HG02885 (cell line): ENCODE data around the gene ITGA11.

ENCODE experiments used
- ATAC-seq: cut with Tn5 transposase; IDR thresholded peaks from one replicate; pipeline ENCODE4 v1.9.1; 2021; ENCODE audit warnings: mild to moderate bottlenecking; ENCODE audit not compliant: unreplicated experiment, poor library complexity

ITGA11 gene

DNA sequence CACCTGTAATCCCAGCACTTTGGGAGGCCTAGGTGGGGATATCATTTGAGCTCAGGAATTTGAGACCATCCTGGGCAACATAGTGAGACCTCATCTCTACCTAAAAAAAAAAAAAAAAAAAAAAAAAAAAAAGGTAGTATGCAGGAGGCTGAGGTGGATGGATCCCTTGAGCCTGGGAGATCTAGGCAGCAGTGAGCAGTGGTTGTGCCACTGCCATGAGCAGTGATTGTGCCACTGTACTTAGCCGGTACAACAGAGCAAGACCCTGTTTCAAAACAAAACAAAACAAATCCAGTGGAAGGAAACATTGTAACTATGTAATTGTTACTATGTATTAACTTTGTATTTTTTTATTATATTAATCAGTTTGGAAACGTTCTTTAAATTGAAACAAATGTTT lies 148.6 kb downstream of the ITGA11 start:
- no peak for ATAC-seq

DNA sequence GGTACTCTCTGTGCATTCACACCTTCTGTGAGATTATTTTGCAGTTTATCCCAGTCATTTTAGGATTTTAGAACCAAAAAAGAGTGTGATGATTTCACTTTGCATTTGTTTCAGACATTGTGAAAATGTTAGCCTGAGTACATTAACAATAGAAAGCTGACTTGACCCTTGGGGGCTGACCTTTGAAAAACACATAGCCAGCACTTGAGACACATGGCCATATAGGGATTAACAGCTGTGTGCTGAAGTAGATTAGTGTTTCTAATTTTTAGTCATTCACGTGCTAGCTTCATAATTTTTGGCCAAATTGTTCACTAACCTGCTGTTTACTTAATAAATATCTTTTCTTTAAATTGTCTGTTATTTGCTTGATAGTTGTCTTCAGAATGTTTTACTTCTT lies 151.0 kb downstream of the ITGA11 start:
- ATAC-seq = no peak

DNA sequence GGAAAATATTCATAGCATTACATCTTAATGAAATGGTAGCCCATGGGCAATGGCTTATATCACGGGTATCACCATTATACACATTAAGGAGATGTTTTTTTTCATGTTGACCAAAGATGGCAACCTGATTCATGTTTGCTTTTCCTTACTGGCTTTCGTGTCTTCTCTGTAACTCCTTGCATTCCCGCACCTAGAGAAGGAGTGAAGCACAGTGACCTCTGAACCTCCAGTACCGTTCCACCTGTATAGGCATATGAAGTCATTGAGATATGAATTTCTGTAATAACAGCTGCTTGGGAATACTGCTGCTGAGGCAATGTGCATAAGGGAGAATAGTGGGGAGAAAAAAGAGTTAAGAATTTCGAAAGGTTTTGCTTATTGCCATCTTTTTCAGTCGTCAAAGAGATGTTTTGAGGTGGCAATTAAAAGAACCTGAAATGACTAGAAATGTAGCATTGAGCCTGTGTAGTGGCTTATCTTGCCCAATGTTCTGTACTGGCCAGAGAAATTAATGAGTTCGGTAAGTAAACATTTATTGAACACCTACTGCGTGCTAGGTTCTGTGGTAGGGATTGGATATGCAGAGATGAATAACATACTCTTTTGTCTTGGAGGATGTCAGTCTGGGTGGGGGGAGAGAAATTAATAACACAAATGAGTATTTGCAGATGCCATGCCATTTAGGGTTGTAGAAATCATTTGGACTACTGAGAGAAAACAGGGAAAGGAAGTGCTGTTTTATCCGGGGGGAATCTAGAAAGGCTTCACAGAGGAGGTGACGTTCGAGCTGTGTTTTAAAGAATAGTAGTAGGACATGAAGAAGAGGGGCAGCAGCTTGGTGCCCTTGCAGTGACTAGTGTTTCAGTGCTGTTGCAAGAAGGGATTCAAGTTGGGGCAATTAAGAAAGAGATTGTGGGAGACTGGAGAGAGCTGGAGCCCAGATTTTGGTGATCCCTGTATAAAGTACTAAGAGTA lies 151.9 kb downstream of the ITGA11 start:
- no peak for ATAC-seq

DNA sequence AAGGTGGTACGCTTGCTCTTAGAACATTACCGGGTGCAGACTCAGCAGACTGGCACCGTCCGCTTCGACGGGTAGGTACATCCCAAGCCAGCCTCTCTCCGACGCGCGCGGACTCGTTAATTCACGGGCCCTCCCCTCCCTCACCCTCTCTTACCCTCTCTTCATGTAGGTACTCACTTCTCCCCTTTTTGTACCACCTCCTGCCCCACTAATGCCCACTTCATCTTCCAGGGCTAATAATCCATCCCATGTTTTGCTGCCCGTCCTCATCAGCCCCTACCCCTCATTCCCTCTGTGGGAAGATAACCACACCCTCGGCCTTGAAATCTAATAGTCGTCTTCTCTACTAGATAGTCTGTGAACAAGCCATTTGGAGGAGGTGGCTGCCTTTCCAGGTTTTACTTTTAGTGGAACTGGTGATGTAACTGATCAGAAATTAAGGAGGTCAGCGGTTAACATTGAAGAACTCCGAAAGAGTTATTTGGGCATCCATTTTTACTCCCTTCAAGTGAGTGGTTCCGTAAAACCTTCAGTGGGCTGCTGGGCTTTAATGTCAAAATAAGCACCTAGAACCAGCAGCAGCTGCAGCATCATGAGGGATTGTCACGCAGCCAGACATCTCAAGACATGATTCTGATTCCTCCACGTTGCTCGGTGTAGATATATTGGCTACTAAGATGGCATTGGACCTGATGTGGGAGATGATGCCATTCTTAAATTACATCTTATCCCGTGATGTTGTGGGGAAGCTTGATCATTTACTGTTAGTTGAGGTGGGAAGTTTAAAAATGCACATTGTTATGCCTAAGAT lies 153.2 kb downstream of the ITGA11 start:
- ATAC-seq = no peak

DNA sequence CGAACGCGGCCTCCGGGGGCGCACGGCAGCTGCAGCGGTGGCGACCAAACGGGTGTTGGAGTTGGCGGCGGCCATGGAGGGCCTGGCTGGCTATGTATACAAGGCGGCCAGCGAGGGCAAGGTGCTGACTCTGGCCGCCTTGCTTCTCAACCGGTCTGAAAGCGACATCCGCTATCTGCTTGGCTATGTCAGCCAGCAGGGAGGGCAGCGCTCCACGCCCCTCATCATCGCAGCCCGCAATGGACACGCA lies 153.7 kb downstream of the ITGA11 start:
- no peak for ATAC-seq

DNA sequence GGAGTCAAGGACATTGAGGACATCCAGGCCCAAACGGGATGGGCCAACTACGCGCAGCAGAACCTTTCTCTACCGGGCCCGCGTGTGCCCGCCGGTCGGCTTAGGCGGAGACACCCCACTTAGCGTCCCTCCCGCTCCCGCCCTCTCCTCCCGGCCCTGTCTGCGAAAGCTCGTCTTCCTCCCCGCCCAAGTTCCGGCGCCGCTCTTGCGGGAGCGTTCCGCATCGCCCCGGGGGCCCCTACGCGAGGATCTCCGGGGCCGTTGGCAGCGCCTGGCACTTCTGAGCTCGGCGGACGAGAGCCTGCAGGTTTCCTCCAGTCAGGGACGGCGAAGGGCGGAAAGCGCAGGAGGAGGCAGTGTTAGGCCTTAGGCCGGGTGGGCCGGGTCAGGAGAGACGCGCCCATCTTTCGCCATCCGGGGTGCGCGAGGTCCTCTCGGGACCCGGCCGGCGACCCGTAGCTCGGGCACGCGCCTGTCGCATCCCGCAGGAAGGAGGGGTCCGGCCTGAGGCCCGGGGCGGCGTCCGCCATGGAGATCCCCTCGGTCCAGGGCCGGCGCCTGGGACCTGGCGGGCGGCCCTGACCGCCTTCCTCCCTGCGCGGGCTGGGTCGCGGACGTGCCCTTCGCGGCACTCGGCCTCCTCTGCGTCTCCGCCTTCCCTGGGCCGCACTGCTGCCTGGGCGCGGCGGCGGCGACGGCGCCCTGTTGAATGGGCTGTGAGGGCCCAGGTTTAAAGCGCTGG lies 154.2 kb downstream of the ITGA11 start, which contains the start of gene FEM1B:
TSS of gene FEM1B (plus strand) at position 143 of the 742 bp plus-strand sequence. CDS start 673 bp downstream, outside the sequence.
- peak; percentile 77 for ATAC-seq

DNA sequence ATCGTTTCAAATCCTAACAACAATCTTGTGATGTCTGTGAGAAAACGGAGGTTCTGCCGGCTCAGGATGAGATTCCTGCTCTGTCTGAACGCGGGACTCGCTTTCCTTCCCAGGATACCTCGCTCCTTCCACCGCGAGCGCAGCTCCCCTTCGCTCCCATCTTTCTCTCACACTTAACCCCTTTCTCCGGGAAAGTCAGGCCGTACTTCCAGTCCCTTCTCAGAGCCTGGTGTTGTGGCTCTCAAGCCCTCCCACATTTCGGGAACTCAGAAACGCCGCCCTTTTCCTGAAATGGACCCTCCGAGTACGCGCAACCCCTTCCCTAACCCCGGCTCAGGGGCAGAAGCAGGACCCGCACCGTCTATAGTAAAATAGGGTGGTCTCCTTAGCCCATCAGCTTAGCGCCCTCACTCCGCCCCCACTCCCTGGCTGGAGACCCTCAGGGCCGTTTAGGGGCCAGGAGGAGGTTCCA lies 154.8 kb downstream of the ITGA11 start:
- ATAC-seq = peak; percentile 17

DNA sequence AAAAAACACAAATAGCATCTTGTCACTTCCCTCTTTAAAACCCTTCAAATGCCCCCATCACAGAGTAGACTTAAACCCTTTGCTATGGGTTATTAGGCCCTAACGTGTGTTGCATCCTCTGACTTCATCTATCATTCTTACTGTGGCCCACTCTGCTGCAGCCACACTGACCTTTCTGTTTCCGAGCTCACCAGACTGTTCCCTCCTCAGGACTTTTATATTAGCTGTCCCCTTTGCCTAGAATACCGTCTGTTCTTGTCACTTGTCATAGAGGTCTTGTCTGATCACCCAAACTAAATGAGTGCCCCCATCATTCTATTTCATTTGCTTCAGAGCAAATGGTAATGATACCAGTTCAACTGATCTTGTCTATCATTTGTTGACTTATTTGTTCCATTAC lies 155.3 kb downstream of the ITGA11 start:
- no peak for ATAC-seq

DNA sequence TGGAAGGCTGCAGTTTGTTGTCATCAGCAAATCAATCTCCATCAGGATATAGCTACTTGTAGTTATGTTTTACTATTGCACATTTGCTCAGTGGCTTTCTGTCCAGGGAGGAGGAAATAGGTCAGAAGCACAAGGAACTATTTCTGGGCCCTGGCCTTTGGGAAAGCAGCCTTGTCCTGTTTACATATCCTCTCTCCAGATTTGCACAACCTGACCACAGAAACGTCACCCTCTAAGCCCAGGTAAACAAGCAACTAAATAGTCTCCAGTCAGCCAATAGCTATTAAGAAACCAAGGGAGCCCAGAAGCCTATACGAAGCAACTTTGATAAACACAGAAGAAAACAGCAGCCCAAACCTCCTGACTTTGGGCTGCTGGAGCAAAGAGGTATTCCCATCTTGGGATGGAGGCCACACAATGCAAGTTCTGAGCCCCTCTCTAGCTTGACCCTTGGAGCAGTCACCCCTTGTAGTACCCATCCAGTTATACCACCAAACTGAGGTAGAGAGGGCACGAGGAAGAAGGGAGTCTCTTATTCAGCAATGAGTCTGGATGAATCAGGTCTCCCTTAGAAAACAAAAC lies 156.7 kb downstream of the ITGA11 start:
- ATAC-seq = no peak

DNA sequence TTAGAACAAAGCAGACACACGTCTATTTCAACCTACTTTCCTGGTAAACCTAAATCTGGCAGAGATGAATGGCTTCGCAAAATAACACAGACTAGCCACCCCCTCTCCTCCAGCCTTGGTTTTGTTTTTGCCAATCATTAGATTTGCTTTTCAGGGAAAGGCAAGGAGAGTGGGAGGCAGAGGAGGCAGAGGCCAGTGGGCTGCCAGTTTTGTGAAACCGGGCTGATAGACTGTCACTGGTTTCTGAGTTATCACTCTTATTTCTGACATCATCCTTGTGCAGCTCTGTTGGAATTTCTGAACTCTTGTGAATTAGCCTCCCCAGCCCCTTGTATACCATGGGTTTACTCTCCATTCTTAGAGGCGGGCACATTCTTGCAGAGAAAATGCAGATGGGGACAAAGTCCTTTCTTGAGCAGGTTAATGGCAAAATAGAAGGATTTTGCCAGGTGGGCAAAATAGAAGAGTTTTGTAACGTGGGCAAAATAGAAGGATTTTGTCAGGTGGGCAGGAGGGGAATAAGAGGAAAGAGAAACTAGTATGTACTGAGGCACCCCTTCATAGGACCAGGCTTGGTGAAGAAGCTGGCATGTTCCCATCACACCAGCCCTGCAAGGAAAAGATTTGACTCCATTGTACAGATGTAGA lies 157.6 kb downstream of the ITGA11 start:
- ATAC-seq = no peak

DNA sequence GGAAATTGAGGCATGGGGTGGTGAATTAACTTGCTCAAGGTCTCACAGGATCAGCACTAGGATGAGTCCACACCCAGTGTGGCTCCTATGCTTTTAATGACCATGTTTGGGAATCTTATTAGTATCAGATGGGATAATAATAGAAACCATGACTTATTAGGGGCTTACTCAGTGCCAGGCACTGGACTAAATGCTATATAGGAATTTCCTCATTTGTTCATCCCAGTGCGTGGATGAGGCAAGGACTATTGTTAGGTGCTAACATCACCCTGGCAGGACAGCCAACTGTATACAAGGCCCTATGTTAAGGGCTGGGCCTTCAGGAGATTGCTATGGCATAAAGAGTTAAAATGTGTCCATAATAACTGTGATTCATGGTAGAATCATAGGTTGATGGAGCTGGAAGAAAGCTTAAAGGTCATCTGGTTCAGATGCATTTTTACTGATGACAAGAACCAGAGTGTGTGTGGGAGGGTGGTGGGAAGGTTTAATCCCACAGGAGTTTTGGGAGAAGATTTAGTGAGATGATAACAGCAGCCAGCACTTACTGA lies 159.2 kb downstream of the ITGA11 start:
- ATAC-seq = no peak

DNA sequence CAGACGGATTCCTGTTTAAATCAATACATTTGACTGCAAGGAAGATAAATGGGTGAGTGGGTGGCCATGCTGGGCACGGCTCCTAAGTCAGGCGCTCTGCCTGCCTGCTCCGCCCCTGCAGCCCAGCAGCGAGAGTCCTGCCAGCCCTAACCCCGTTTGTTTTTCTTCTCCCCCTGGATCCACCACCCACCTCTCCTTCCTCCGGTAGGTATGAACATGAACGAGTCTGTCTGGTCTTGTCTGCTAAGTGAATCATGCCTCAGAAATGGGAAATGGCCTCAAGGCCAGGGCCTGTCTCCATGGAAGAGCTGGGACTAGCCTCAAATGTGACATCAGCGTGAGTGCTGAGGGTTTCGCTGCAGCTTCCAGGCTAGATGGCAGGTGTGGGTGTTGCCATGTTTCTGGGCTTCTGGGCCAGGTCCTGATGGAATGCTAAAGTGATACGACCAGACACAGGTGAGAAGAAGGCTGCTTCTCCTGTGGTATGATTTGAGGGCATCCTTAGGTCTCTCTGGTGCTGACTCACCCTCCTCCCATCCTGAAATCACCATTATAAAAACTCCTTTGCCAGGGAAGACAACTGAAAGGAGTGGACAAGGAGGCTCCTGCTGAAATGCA lies 160.0 kb downstream of the ITGA11 start:
- no peak for ATAC-seq

DNA sequence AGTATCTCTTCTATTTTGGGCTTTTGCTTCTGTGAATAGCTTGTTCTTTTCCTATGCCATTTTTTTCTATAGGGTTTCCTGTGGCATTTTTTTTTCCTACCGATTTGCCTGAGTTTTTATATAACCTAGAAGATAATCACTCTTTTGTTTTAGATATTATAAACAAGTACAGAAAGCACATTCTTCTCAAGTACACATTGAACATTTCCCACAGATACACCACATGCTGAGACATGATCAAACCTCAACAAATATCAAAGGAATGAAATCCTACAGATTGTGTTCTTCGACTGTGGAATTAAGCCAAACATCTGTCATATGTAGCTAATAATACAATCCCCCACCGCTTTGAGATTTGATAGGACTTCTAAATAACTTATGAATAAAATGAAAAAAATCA lies 163.6 kb downstream of the ITGA11 start:
- ATAC-seq = no peak

DNA sequence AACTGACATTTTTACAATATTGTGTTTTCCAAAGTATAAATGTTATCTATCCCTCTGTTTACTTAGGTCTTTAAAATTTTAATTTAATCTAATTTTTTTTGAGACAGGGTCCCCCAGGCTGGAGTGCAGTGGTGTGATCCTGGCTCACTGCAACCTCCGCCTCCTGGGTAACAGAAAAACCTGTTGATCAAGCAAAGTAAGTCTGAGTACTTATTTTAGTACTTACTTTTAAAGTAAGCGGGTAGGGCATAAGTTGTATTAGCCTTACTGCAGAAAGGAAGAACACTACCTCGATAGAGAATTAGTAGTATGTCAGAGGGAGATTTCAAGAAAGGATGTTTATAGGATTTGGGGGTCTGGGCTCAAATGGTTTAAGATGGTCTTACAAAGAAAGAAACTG lies 166.3 kb downstream of the ITGA11 start:
- ATAC-seq = no peak

DNA sequence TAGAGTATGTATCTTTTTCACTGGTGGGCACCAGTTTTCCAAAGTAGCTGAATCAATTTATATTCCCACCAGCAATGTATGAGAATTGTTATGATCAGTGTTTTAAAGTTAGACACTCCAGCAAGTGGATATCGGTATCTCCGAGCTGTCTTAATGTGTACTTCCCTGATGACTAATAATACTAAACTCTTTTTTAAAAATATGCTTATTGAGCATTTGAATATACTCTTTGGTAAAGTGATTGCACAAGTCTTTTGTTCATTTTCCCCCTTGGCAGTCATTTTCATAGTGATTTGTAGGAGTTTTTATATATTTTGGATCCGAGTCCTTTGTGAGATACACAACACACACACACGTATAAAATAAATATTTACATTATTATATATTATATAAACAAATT lies 166.9 kb downstream of the ITGA11 start:
- ATAC-seq = no peak

DNA sequence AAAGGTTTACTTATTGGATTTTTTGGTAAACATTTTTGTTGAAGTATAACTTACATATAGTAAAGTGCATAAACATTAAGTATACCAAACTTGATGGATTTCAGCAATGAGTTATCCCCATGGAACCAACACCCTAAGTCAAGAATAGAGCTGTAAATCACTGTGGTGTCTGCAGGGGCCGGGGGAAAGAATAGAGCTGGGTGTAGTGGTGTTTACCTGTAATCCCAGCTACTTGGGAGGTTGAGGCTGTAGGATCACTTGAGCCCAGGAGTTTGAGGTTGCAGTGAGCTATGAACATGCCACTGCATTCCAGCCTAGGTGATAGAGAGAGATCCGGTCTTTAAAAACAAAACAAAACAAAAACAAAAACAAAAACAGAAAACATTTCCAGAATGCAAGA lies 167.7 kb downstream of the ITGA11 start:
- ATAC-seq = no peak

DNA sequence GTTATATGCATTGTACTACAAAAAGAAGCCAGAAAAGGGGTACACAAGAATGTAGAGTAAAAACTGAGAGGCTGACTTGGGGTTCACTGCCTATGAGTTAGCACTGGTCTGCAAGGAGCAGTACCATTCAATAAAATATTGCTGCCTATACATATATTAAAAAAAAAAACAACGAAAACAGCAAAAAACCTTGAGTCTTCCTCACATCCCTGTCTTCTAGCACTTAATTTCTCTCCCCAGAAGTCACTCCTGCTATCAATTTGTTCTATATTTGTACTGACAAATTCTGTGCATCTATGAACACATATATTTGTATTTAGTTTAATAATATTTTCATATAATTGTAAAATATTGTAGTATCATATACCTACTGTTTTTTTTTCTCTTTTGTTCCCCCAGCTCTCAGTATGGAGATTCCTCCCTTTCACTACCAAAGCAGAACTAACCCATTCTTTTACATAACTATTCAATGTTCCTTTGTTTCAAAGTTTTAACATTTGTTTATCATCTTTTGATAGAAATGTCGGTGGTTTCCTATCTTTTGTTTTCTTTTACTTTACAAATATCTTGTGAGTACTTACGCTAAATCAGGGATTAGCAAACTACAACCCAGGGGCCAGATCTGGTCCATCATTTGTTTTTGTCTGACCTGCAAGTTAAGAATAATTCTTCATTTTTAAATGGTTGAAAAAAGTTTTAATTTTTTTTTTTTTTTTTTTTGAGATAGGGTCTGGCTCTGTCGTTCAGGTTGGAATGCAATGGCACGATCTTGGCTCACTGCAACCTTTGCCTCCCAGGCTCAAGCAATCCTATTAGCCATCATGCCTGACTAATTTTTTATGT lies 169.2 kb downstream of the ITGA11 start:
- ATAC-seq = no peak

DNA sequence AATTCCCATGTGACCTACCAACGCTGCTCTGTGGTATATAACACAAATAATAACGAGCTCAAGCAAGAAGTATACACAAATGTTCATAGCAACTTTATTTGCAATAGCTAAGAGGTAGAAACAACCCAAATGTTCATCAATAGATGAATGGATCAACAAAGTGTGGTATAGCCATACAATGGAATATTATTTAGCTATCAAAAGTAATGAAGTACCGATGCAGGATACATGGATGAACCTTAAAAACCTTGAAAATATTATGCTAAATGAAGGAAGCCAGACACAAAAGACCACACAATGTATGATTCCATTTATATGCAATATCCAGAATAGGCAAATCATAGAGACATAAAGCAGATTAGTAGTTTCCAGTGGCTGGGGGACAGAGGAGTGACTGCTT lies 170.0 kb downstream of the ITGA11 start:
- ATAC-seq = no peak
